H9 (cell line): ENCODE data around the gene NCBP3. TPM values are rescaled to one million over a fixed set of nuclear protein-coding genes. Genes with fewer than 3 reads are reported as not detected.

Experiments used
- DNase-seq: peaks from one replicate; pipeline ENCODE4 v3.0.0-alpha.2; 2017
- H2AFZ ChIP-seq: one replicate; pipeline ENCODE4 v1.6.1; 2013; ENCODE audit warnings: mild to moderate bottlenecking, low read length, control low read depth, moderate library complexity
- H2AK5ac ChIP-seq: 2 replicates; pipeline ENCODE4 v1.6.1; 2013; ENCODE audit warnings: low read length, control low read depth, mixed read lengths; ENCODE audit not compliant: insufficient read length
- H2BK120ac ChIP-seq: one replicate; pipeline ENCODE4 v1.6.1; 2013; ENCODE audit warnings: low read depth, mild to moderate bottlenecking, low read length, control low read depth, inconsistent platforms; ENCODE audit not compliant: poor library complexity, severe bottlenecking
- H2BK12ac ChIP-seq: 2 replicates; pipeline ENCODE4 v1.6.1; 2013; ENCODE audit warnings: low read length, control low read depth, mixed read lengths, low read depth; ENCODE audit not compliant: insufficient read length
- H2BK15ac ChIP-seq: 2 replicates; pipeline ENCODE4 v1.6.1; 2013; ENCODE audit warnings: low read depth, low read length, control low read depth
- H2BK20ac ChIP-seq: one replicate; pipeline ENCODE4 v1.6.1; 2013; ENCODE audit warnings: low read depth, mild to moderate bottlenecking, low read length, control low read depth, inconsistent platforms; ENCODE audit not compliant: poor library complexity, severe bottlenecking
- H2BK5ac ChIP-seq: 2 replicates; pipeline ENCODE4 v1.6.1; 2013; ENCODE audit warnings: low read length, control low read depth, mixed read lengths; ENCODE audit not compliant: insufficient read length
- H3K14ac ChIP-seq: 2 replicates; pipeline ENCODE4 v1.6.1; 2013; ENCODE audit warnings: low read length, control low read depth; ENCODE audit not compliant: insufficient read depth
- H3K18ac ChIP-seq: 2 replicates; pipeline ENCODE4 v1.6.1; 2013; ENCODE audit warnings: low read depth, mild to moderate bottlenecking, mixed read lengths, low read length, control low read depth; ENCODE audit not compliant: insufficient read length
- H3K23ac ChIP-seq: 2 replicates; pipeline ENCODE4 v1.6.1; 2013; ENCODE audit warnings: low read length, control low read depth, mixed read lengths, low read depth; ENCODE audit not compliant: insufficient read length
- H3K23me2 ChIP-seq: 2 replicates; pipeline ENCODE4 v1.6.1; 2013; ENCODE audit warnings: low read depth, mild to moderate bottlenecking, mixed read lengths, low read length, control low read depth; ENCODE audit not compliant: insufficient read length, poor library complexity, severe bottlenecking
- H3K27ac ChIP-seq: 2 replicates; pipeline ENCODE4 v1.5.1; 2013; ENCODE audit warnings: low read length, control low read depth, mixed read lengths, low read depth; ENCODE audit not compliant: insufficient read length
- H3K27me3 ChIP-seq: 2 replicates; pipeline ENCODE4 v1.6.1; 2013; ENCODE audit warnings: low read length, control low read depth, inconsistent platforms; ENCODE audit not compliant: insufficient read depth
- H3K4ac ChIP-seq: 2 replicates; pipeline ENCODE4 v1.6.1; 2013; ENCODE audit warnings: low read depth, mild to moderate bottlenecking, control low read depth, inconsistent platforms, low read length, moderate library complexity
- H3K4me1 ChIP-seq: 2 replicates; pipeline ENCODE4 v1.6.1; 2013; ENCODE audit warnings: low read length, control low read depth, inconsistent platforms; ENCODE audit not compliant: insufficient read depth
- H3K4me2 ChIP-seq: 2 replicates; pipeline ENCODE4 v1.6.1; 2013; ENCODE audit warnings: low read length, control low read depth, mixed read lengths; ENCODE audit not compliant: insufficient read length, insufficient read depth
- H3K56ac ChIP-seq: 2 replicates; pipeline ENCODE4 v1.6.1; 2013; ENCODE audit warnings: low read depth, mild to moderate bottlenecking, mixed read lengths, low read length, control low read depth; ENCODE audit not compliant: insufficient read length
- H3K79me1 ChIP-seq: 2 replicates; pipeline ENCODE4 v1.6.1; 2013; ENCODE audit warnings: low read depth, mild to moderate bottlenecking, moderate library complexity, low read length, control low read depth, inconsistent platforms; ENCODE audit not compliant: insufficient read depth, poor library complexity, severe bottlenecking
- H3K79me2 ChIP-seq: 2 replicates; pipeline ENCODE4 v1.6.1; 2013; ENCODE audit warnings: low read length, control low read depth, inconsistent platforms; ENCODE audit not compliant: insufficient read depth
- H3K9ac ChIP-seq: 2 replicates; pipeline ENCODE4 v1.6.1; 2013; ENCODE audit warnings: low read length, control low read depth, mixed read lengths; ENCODE audit not compliant: insufficient read length; ENCODE audit errors: extremely low read depth
- H3K9me3 ChIP-seq: one replicate; pipeline ENCODE4 v1.6.1; 2013; ENCODE audit warnings: low read depth, low read length, inconsistent platforms; ENCODE audit not compliant: control insufficient read depth
- H3T11ph ChIP-seq: one replicate; pipeline ENCODE4 v1.6.1; 2013; ENCODE audit warnings: mild to moderate bottlenecking, low read length, control low read depth, inconsistent platforms
- H4K20me1 ChIP-seq: one replicate; pipeline ENCODE4 v1.6.1; 2013; ENCODE audit not compliant: control insufficient read depth, insufficient read length, insufficient read depth
- H4K5ac ChIP-seq: 2 replicates; pipeline ENCODE4 v1.6.1; 2013; ENCODE audit warnings: low read depth, mild to moderate bottlenecking, mixed read lengths, low read length, control low read depth; ENCODE audit not compliant: insufficient read length
- H4K8ac ChIP-seq: replicated peaks from 2 replicates; pipeline ENCODE4 v1.6.1; 2013; ENCODE audit warnings: low read length, control low read depth, mixed read lengths, low read depth; ENCODE audit not compliant: insufficient read length
- H4K91ac ChIP-seq: 2 replicates; pipeline ENCODE4 v1.6.1; 2013; ENCODE audit warnings: low read depth, mild to moderate bottlenecking, moderate library complexity, mixed read lengths, low read length, control low read depth; ENCODE audit not compliant: insufficient read length
- H3K27ac Mint-ChIP-seq, 3 experiments: 2 replicates in 2 of 3; 3 replicates in 1 of 3; pipeline ENCODE4 v1.8.0; 2020 to 2021; ENCODE audit warnings: mixed read lengths in 3 of 3, mild to moderate bottlenecking in 1 of 3, moderate library complexity in 1 of 3
- H3K27me3 Mint-ChIP-seq: 2 replicates; pipeline ENCODE4 v1.8.0; 2021; ENCODE audit warnings: low read depth, mild to moderate bottlenecking, moderate library complexity, mixed read lengths
- H3K36me3 Mint-ChIP-seq, 3 experiments: 2 replicates in 2 of 3; 3 replicates in 1 of 3; pipeline ENCODE4 v1.8.0; 2020 to 2021; ENCODE audit warnings: low read depth in 3 of 3, mixed read lengths in 3 of 3; ENCODE audit not compliant: insufficient read depth in 1 of 3
- H3K4me1 Mint-ChIP-seq, 2 experiments: 2 replicates each; pipeline ENCODE4 v1.8.0; 2020; ENCODE audit warnings: mixed read lengths in 2 of 2
- H3K4me3 Mint-ChIP-seq, 2 experiments: 2 replicates in 1 of 2; 3 replicates in 1 of 2; pipeline ENCODE4 v1.8.0; 2020 to 2021; ENCODE audit warnings: mild to moderate bottlenecking in 2 of 2, mixed read lengths in 2 of 2, moderate library complexity in 1 of 2
- H3K9me3 Mint-ChIP-seq, 2 experiments: 2 replicates in 1 of 2; 3 replicates in 1 of 2; pipeline ENCODE4 v1.8.0; 2020; ENCODE audit warnings: mild to moderate bottlenecking in 2 of 2, mixed read lengths in 2 of 2, moderate library complexity in 1 of 2
- CTCF ChIP-seq: fragments of 200-600 bp; sonication (generic); conservative IDR thresholded peaks from 3 replicates; pipeline ENCODE4 v1.8.0; 2021; ENCODE audit warnings: antibody characterized with exemption, mild to moderate bottlenecking
- WGBS: extraction: QIAGEN DNeasy Blood & Tissue Kit; methylation state at CpG from one replicate; pipeline ENCODE4 v1.1.7; 2013; ENCODE audit warnings: missing lambda C conversion rate, low lambda C conversion rate, mixed read lengths; ENCODE audit not compliant: insufficient read length; ENCODE audit errors: extremely low coverage; 5-methylcytosine and 5-hydroxymethylcytosine counted together
- total RNA-seq: library from RNA; stranded (reverse); gene quantifications from 2 replicates; pipeline ENCODE4 v1.2.1, GENCODE V29; 2021

NCBP3 gene
- total RNA-seq, 1 experiment from 2014 or later = 45.7 TPM

GRCh38 chr17:3771140-3771539, 74.9 kb downstream of the NCBP3 start:
- Histone ChIP-seq H2BK15ac (0 out of 2 replicates have a peak overlapping the region, but pooled peaks have one; percentile 68), H2AK5ac (no peak overlapping the region), H3K27ac (no peak overlapping the region), H3T11ph (no peak overlapping the region), H3K56ac (no peak overlapping the region), H2BK12ac (no peak overlapping the region), H4K5ac (no peak overlapping the region), H4K91ac (no peak overlapping the region), H3K4ac (no peak overlapping the region), H4K20me1 (no peaks in the 10 kb centered on the region), H3K18ac (no peak overlapping the region), H3K4me2 (no peak overlapping the region), H3K79me2 (no peaks in the 10 kb centered on the region), H3K9me3 (no peaks in the 10 kb centered on the region), H2BK120ac (no peak overlapping the region), H3K27me3 (no peaks in the 10 kb centered on the region), H2BK20ac (no peak overlapping the region), H3K79me1 (no peaks in the 10 kb centered on the region), H3K23ac (no peak overlapping the region), H2AFZ (no peak overlapping the region), H2BK5ac (no peak overlapping the region), H3K14ac (no peak overlapping the region), H3K4me1 (no peaks in the 10 kb centered on the region; the same call in 1 of the 2 replicates), H3K9ac (no peak overlapping the region), H4K8ac (peak overlapping the region; percentile 88), H3K23me2 (peaks cover 2% of the 10 kb centered on the region)
- no CpG with 5 or more reads among the region's 16 CpGs for WGBS
- no peak for TF ChIP-seq CTCF
- Mint-ChIP-seq H3K4me3 (no peak overlapping the region), H3K9me3 (peaks cover 2 to 8% of the 10 kb centered on the region in 2 experiments; a peak in 3 of 5 replicates), H3K36me3 (peaks cover 0 to 5% (median 0%) of the 10 kb centered on the region in 3 experiments; a peak in 3 of 7 replicates), H3K4me1 (peaks cover 15 to 23% of the 10 kb centered on the region in 2 experiments), H3K27ac (no peak overlapping the region), H3K27me3 (no peaks in the 10 kb centered on the region; the same call in 1 of the 2 replicates)
- DNase-seq = no peak
